Measurements from ENCODE around the gene ATP2B3. TPM values are rescaled to one million over a fixed set of nuclear protein-coding genes. Genes with fewer than 3 reads are reported as not detected.

The ATP2B3 gene
- total RNA-seq, 1 experiment from 2014 or later, result 0.35 TPM

DNA sequence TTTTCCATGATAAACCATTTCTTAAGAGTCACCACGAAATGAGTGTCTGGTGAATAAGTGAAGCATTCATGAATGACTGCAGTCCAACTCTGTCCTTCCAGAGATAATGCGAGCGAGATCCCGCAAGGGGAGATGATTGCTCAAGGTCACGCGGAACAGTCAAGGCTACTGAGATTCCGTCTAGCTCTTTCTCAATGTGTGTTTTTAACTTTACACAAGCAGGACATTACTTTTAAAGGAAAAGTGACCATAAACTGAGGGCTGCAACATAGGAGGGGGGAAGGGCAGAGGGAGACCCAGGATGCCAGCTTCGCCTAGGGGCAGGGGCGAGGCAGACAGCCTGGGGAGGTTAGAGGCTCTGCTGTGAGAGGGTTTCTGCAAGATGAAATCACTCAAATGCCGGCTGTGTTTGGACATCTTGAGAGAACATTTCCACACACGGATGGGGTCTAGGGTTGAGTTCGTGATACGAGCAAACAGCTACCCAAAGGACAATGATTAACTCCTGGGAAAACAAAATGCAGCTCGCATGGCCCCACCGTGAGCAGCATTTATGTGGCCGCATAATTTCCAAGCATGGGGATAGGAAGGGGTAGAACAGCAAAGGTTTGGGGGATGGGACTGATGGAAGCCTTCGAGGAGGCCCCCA, 105.3 kb downstream of the ATP2B3 start:
- no peaks in the 10 kb centered on the region for H3K79me2 ChIP-seq (ENCODE audit: insufficient read depth, low read length)
- H2AK5ac ChIP-seq (ENCODE audit: insufficient read length, low read length), result no peak overlapping the region
- no peak overlapping the region for H2BK20ac ChIP-seq (ENCODE audit: low read depth, low read length, poor library complexity, severe bottlenecking)
- no peak overlapping the region for H3K4me2 ChIP-seq (ENCODE audit: insufficient read depth, insufficient read length, low read length)
- no peak overlapping the region for H2BK15ac ChIP-seq (ENCODE audit: low read depth, low read length)
- H3K9ac ChIP-seq (ENCODE audit: extremely low read depth, insufficient read length, low read length), result no peak overlapping the region
- H3K27ac Mint-ChIP-seq, result no peak overlapping the region
- no peak overlapping the region for H3K14ac ChIP-seq (ENCODE audit: insufficient read depth, low read length)
- no peak overlapping the region for H3K23ac ChIP-seq (ENCODE audit: insufficient read length, low read depth, low read length)
- H2BK12ac ChIP-seq (ENCODE audit: insufficient read length, low read depth, low read length), result no peak overlapping the region
- no peak overlapping the region for H4K91ac ChIP-seq (ENCODE audit: insufficient read length, low read depth, low read length)
- H4K5ac ChIP-seq (ENCODE audit: insufficient read length, low read depth, low read length), result no peak overlapping the region
- no peaks in the 10 kb centered on the region for H3K23me2 ChIP-seq (ENCODE audit: insufficient read length, low read depth, low read length, poor library complexity, severe bottlenecking)
- peaks cover 0 to 7% (median 0%) of the 10 kb centered on the region in 3 experiments; a peak in 3 of 7 replicates for H3K36me3 Mint-ChIP-seq (ENCODE audit: insufficient read depth in 1 of 3, low read depth in 3 of 3)
- H3K27me3 ChIP-seq (ENCODE audit: insufficient read depth, low read length), result no peaks in the 10 kb centered on the region
- DNase-seq, result no peak
- H2BK120ac ChIP-seq (ENCODE audit: low read depth, low read length, poor library complexity, severe bottlenecking), result no peak overlapping the region
- H3K56ac ChIP-seq (ENCODE audit: insufficient read length, low read depth, low read length), result no peak overlapping the region
- H3K27ac ChIP-seq (ENCODE audit: insufficient read length, low read depth, low read length), result no peak overlapping the region
- no peak overlapping the region for H4K8ac ChIP-seq (replicated peaks; ENCODE audit: insufficient read length, low read depth, low read length)
- H3K27me3 Mint-ChIP-seq (ENCODE audit: low read depth), result peaks cover 30% of the 10 kb centered on the region
- H3K9me3 Mint-ChIP-seq, result peaks cover 59 to 71% of the 10 kb centered on the region in 2 experiments
- no peak overlapping the region for H3K4ac ChIP-seq (ENCODE audit: low read depth, low read length)
- peaks cover 16% of the 10 kb centered on the region for H3K9me3 ChIP-seq (ENCODE audit: control insufficient read depth, low read depth, low read length)
- no peak overlapping the region for H2AFZ ChIP-seq (ENCODE audit: low read length)
- no peak overlapping the region for H3K18ac ChIP-seq (ENCODE audit: insufficient read length, low read depth, low read length)
- H3T11ph ChIP-seq (ENCODE audit: low read length), result no peak overlapping the region
- H3K4me1 Mint-ChIP-seq, result no peaks in the 10 kb centered on the region
- H3K4me1 ChIP-seq (ENCODE audit: insufficient read depth, low read length), result no peaks in the 10 kb centered on the region
- no peaks in the 10 kb centered on the region for H3K79me1 ChIP-seq (ENCODE audit: insufficient read depth, low read depth, low read length, poor library complexity, severe bottlenecking)
- H3K4me3 Mint-ChIP-seq, result no peak overlapping the region
- WGBS (ENCODE audit: extremely low coverage, insufficient read length, low lambda C conversion rate), result no CpG with 5 or more reads among the region's 17 CpGs
- no peak overlapping the region for H2BK5ac ChIP-seq (ENCODE audit: insufficient read length, low read length)
- TF ChIP-seq, protein P1, sequence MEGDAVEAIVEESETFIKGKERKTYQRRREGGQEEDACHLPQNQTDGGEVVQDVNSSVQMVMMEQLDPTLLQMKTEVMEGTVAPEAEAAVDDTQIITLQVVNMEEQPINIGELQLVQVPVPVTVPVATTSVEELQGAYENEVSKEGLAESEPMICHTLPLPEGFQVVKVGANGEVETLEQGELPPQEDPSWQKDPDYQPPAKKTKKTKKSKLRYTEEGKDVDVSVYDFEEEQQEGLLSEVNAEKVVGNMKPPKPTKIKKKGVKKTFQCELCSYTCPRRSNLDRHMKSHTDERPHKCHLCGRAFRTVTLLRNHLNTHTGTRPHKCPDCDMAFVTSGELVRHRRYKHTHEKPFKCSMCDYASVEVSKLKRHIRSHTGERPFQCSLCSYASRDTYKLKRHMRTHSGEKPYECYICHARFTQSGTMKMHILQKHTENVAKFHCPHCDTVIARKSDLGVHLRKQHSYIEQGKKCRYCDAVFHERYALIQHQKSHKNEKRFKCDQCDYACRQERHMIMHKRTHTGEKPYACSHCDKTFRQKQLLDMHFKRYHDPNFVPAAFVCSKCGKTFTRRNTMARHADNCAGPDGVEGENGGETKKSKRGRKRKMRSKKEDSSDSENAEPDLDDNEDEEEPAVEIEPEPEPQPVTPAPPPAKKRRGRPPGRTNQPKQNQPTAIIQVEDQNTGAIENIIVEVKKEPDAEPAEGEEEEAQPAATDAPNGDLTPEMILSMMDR (conservative IDR thresholded peaks at IDR 0.05), result no peak
- no peaks in the 10 kb centered on the region for H4K20me1 ChIP-seq (ENCODE audit: control insufficient read depth, insufficient read depth, insufficient read length)

All from H9 (cell line).